NCI-H446 (cell line): ENCODE results near the gene MICALL2.

ENCODE experiments used
- DNase-seq, 2 experiments: peaks; one replicate each; lab custom pipeline; 2025; lab: John Stamatoyannopoulos, UW

The MICALL2 gene

GRCh38 chr7:1493129-1493528 lies 33.9 kb upstream of the MICALL2 start:
- DNase-seq = no peak

GRCh38 chr7:1492640-1493039 lies 33.4 kb upstream of the MICALL2 start:
- no peak for DNase-seq

DNA sequence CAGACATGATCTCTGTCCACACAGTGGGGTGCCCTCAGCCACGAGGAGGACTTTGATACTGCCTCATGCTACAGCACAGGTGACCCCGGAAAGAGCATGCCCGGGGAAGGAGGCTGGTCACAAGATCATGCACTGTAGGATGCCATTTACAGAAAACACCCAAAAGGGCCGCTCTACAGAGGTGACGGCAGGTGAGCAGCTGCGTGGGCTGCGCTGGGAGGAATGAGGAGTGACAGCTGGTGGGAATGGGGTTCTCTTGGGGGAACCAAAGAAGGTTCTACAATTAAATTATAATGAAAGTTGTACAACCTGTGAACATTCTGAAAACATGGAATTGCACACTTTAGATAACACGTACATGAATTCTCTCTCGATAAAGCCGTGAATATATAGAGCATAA lies 33.0 kb upstream of the MICALL2 start:
- no peak for DNase-seq

DNA sequence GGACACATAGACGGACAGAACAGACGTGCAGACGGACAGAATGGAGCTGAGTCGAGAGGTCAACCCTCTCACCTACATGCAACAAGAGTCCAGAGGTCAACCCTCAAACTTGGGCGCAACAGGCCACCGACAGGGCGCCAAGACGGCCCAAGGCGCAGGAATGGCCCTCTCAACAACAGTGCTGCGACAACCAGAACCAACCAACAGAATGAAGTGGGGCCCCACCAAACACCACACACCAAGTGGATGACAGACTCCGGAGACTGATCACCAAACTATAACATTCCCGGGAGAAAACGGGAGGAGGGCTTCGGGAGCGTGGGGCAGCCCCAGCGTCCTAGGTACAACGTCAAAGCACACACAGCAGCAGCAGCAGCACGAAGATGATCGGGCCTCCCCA lies 31.6 kb upstream of the MICALL2 start:
- DNase-seq = no peak

- DNase-seq = no peak
Observed at GRCh38 chr7:1489336-1489735, 30.1 kb upstream of the MICALL2 start.

DNA sequence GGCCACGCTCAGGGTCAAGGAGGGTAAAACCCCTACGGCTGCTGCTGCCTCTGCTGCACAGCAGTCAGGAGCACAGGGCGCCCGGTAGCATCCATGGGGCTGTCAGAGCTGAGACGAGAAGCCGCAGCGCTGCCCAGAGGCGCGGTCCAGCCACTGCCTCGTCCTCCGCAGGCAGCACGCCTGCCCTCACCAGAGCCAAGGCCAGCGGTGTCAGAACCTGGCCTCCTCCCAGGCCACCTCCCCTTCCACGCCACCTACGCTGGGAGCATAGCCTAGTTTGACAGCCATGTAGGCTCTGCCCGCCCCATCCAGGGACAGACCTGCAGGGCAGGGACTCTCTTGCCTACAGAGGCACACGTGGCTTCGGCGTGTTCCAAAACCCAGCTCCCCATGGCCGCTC lies 28.7 kb upstream of the MICALL2 start:
- no peak for DNase-seq

DNA sequence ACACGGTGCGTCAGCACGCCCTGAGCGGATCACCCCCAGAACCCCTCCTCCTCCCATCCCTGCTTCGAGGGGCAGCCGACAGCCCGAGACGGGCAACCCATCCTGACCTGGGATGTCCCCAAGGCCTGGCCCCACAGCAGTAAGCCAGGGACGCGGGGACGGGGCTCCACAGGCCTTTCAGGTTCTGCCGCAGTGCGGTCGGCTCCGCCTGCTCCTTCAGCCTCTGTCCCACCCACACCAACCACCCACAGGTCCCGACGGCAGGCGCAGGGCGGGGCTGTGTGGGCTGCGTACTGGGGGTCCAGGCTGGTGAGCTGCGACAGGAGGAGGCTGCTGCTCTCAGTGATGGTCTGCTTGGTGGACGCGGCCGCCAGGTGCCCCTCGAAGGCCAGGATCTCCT lies 28.2 kb upstream of the MICALL2 start:
- DNase-seq = no peak

- no peak for DNase-seq
Observed at GRCh38 chr7:1486571-1486970, 27.3 kb upstream of the MICALL2 start.

- no peak for DNase-seq
Observed at GRCh38 chr7:1485156-1485555, 25.9 kb upstream of the MICALL2 start.

GRCh38 chr7:1484569-1484968 lies 25.3 kb upstream of the MICALL2 start:
- no peak for DNase-seq

DNA sequence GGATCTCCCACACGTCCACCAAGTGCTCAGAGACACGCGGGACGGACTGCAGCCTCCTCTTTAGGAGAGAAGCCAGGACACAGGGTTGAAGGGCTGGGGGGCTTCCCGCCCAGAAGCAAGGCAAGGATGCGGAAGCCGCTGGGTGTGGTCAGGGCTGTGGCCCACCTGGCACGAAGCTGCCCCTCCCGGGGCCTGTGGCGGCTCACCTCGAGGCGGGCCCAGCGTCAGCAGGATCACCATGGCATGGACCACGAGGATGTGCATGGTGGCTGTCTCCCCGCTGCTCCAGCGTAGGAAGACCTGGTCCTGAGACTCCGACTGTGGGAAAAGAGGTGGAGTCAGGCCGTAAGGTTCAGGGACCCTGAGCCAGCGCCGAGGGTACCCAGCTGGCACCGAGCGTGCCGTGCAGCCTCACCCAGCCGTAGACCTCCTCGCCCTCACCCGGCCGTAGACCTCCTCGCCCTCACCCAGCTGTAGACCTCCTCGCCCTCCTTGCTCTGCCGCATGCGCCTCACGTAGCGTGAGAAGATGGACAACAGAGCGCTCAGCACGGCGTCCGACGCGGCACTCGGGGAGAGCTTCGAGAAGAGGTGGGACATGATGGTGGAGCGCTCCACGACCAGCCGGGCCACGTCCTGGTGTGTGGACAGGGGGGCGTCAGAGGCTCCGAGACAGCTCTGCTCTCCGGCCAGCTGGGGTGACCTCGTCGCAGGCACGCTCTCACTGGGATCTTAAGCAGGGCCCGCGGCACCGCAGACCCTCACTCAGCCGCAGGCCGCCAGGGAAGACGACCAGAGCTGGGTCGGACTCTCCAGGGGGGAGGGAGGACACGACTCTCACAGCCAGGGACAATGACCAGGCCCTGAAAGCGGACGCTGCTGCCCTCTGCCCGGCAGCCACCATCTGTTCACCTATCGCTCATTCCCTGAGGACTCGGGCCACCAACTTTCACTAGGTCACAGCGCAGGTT lies 24.6 kb upstream of the MICALL2 start:
- DNase-seq = no peak

DNA sequence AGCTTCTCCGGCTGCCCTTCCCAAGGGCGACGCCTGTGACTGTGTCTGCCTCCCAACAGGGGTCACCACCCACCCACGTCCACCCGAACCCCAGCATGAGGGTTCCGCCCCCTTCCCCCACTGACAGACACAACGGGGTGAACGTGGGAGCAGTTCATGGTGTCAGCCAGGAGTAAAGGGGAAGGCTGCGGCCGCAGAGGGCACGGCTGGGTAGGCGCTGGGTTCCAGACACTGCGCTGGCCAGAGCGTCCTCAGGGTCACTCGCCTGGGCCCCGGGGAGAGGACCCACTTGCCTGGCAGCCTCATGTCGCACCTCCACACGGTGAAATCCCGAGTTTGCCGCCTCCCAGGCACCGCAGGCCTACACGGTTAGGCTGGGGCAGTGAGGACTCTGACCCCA lies 23.8 kb upstream of the MICALL2 start:
- no peak for DNase-seq

DNA sequence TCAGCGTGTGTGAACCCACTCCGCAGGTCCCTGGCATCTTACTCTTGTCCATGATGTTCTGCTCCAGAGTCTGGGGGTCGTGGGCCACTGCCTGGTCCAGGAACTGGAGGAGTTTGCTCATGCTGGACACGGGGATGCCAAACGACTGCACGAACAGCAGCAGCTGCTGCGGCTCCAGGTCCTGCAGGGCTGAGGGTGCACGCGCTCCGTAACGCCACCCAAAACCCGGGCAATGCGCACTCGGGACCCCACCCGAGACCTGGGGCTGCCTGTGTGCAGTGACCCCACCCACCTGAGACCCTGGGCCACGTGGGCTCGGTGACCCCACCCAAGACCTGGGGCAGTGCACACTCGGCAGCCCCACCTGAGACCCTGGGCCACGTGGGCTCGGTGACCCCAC lies 22.0 kb upstream of the MICALL2 start:
- DNase-seq = no peak

- DNase-seq = no peak
Observed at GRCh38 chr7:1480670-1481069, 21.4 kb upstream of the MICALL2 start.

DNA sequence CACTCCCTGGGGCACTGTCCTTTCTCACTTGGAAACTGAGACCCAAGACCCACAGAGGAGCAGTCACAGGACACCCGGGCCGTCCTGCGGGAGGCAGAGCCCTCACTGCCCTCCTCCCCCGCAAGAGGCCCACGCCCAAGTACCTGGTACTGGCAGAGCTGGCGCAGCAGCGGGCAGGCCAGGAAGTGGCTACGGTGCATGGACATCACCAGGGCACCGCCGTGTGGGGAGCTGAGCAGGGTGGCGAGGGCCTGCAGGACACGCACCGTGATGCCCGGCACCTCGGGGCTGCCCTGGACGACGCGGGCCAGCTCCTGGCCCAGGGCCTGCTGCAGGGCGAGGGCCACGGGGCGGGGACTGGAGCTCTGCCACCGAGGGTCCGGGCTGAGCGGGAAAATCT lies 20.0 kb upstream of the MICALL2 start:
- no peak for DNase-seq

DNA sequence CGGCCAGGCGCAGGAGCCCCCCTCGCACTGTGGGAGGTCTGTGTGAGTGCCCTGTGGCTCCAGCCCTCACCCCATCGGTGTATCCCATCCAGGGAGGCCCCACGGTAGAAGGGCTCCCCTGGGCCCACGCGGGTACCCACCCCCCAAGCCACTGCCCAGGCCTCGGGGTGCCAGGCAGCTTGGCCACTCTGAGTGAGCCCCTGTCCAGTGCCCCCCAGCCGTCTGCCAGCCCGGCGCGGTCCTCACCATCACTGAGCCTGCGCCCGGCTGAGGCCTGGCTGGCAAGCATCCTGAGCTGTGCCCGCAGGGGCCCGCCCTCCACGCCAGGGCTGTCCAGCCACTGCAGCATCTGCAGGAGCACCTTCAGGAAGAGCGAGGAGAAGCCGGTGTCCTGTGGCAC lies 19.2 kb upstream of the MICALL2 start:
- DNase-seq = no peak

GRCh38 chr7:1476859-1477258 lies 17.6 kb upstream of the MICALL2 start:
- DNase-seq = no peak

- DNase-seq = no peak
Observed at GRCh38 chr7:1475991-1476390, 16.7 kb upstream of the MICALL2 start.

DNA sequence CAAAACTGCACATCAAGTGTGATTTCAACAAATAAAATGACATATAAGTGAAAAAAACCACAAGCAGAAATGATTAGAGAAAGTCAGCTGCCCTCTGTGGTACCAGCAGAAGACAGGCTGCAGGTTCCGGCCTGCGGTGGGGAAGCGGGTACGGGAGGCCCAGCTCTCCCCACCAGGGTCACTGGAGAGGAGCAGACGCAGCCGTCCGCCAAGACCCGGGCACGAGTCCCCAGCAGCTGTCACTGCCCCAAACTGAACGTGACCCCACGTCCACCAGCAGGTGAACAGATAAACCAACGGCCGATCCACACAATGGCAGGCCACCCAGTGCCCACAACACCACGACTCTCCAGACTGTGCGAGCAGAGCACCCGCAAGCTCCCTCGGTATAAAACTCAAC lies 16.1 kb upstream of the MICALL2 start:
- no peak for DNase-seq

GRCh38 chr7:1474736-1475135 lies 15.5 kb upstream of the MICALL2 start:
- no peak for DNase-seq

DNA sequence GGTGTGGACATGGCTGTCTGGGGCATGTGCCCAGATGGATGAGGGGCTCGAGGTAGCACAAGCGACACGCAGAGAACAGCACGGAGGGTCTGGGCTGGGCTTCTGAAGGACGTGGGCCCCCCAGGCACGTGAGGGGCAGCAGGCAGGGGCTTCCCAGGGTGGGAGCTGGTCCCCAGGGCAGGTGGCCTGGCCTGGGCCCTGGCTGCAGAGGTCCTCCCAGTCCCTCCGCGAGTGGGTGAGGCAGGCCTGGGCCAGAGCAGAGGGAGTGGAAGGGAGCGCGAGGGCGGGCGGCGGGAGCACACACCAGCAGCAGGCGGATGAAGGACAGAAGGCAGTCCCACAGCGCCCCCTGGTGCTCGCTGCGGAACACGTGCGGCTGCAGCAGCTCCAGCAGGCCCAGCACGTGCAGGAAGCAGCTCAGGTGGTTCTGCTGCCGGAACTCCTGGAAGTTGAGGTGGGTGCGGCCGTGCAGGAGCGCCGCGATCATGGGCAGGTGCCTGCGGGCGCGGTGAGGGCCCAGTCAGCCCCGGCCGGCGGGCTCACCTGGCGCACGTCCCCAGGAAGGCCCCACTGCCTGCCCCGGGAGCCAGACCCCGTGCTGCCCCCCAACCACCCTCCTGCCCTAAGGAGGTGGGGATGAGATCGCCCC lies 14.7 kb upstream of the MICALL2 start:
- peak; percentile 13 to 79 for DNase-seq

DNA sequence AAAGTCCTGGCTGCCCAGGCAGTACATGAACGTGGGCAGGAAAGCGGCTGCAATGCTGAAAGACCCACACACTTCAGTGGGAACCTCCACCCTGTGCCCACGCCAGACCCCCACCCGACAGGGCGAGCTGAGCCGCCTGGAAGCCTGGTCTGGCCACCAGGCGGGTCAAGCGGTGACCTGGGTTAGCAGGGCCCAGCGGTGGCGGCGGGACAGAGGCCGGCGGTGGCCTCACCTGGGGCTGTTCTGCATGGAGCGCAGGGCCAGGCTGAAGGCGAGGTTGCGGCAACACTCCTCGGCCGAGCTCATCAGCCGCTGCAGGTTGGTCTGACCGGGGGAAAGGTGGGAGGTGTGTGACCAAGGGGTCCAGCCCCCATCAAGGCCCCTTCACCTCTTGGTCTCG lies 11.6 kb upstream of the MICALL2 start:
- DNase-seq = no peak

GRCh38 chr7:1468643-1469298 lies 9.5 kb upstream of the MICALL2 start:
- DNase-seq = no peak
